ENCODE measurements around the gene ARPC5.

GRCh38 chr1:183634429-183635065 is 1.0 kb downstream of the ARPC5 start:
- TF ChIP-seq CTCF (IDR thresholded peaks at IDR 0.05 in 2 of 3, conservative IDR thresholded peaks at IDR 0.05 in 1 of 3; ENCODE audit: control insufficient read depth in 2 of 3, extremely low read depth in 1 of 3, insufficient read depth in 1 of 3, low read depth in 3 of 3, low read length in 3 of 3) (no peak), BCLAF1 (IDR thresholded peaks at IDR 0.05) (no peak), HCFC1 (IDR thresholded peaks at IDR 0.05; ENCODE audit: low read length) (no peak), RFX5 (IDR thresholded peaks at IDR 0.05; ENCODE audit: low read depth, low read length) (no peak), ZNF274 (IDR thresholded peaks at IDR 0.05; ENCODE audit: insufficient read depth, insufficient read length) (no peak), SMC3 (IDR thresholded peaks at IDR 0.05; ENCODE audit: borderline replicate concordance, low read length) (no peak), EGR1 (IDR thresholded peaks at IDR 0.05; ENCODE audit: borderline replicate concordance in 1 of 2, low read depth in 2 of 2, low read length in 2 of 2) (no peak), CBX3 (IDR thresholded peaks at IDR 0.05; ENCODE audit: borderline replicate concordance, low read depth) (no peak), STAT1 (conservative IDR thresholded peaks at IDR 0.05) (no peak), SUZ12 (IDR thresholded peaks at IDR 0.05; ENCODE audit: unreplicated experiment) (no peak)
- TF ChIP-seq, protein P1, sequence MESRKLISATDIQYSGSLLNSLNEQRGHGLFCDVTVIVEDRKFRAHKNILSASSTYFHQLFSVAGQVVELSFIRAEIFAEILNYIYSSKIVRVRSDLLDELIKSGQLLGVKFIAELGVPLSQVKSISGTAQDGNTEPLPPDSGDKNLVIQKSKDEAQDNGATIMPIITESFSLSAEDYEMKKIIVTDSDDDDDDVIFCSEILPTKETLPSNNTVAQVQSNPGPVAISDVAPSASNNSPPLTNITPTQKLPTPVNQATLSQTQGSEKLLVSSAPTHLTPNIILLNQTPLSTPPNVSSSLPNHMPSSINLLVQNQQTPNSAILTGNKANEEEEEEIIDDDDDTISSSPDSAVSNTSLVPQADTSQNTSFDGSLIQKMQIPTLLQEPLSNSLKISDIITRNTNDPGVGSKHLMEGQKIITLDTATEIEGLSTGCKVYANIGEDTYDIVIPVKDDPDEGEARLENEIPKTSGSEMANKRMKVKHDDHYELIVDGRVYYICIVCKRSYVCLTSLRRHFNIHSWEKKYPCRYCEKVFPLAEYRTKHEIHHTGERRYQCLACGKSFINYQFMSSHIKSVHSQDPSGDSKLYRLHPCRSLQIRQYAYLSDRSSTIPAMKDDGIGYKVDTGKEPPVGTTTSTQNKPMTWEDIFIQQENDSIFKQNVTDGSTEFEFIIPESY (IDR thresholded peaks at IDR 0.05): no peak

Data from GM12878 (cell line).